HEK293T (cell line): Measurements from ENCODE around the gene ANXA2.

ENCODE experiments used
- CTCF ChIA-PET: fragments of 350-600 bp; formaldehyde crosslinking; extraction: SDS; loops from one replicate; lab custom pipeline; 2021; ENCODE audit warnings: antibody characterized with exemption, inconsistent platforms; lab: Yijun Ruan, JAX
- POLR2A ChIA-PET: fragments of 350-600 bp; formaldehyde crosslinking; extraction: SDS; loops from one replicate; lab custom pipeline; 2020; ENCODE audit warnings: antibody characterized with exemption, inconsistent platforms; lab: Yijun Ruan, JAX
- DNase-seq: peaks from one replicate; pipeline ENCODE4 v3.0.0; 2012; ENCODE audit warnings: mixed read lengths; ENCODE audit errors: extremely low spot score
- ARNT ChIP-seq: fragments of 450-650 bp; IDR thresholded peaks from 2 replicates; pipeline ENCODE4 v1.6.1; 2017; ENCODE audit warnings: mild to moderate bottlenecking
- BHLHE40 ChIP-seq: fragments of 450-650 bp; IDR thresholded peaks from 2 replicates; pipeline ENCODE4 v1.6.1; 2016; ENCODE audit warnings: mild to moderate bottlenecking, moderate library complexity, borderline replicate concordance
- CTBP1 ChIP-seq: fragments of 450-650 bp; IDR thresholded peaks from 2 replicates; pipeline ENCODE4 v1.6.1; 2016; ENCODE audit warnings: borderline replicate concordance
- ELF4 ChIP-seq: fragments of 450-650 bp; IDR thresholded peaks from 2 replicates; pipeline ENCODE4 v1.6.1; 2017; ENCODE audit warnings: antibody characterized with exemption
- FOXA1 ChIP-seq: fragments of 450-650 bp; IDR thresholded peaks from 2 replicates; pipeline ENCODE4 v1.6.1; 2016; ENCODE audit warnings: mild to moderate bottlenecking
- FOXK2 ChIP-seq: fragments of 450-650 bp; IDR thresholded peaks from 2 replicates; pipeline ENCODE4 v1.6.1; 2016; ENCODE audit warnings: mild to moderate bottlenecking
- FOXM1 ChIP-seq: fragments of 450-650 bp; IDR thresholded peaks from 2 replicates; pipeline ENCODE4 v1.6.1; 2017; ENCODE audit warnings: mild to moderate bottlenecking, borderline replicate concordance
- HDGF ChIP-seq: fragments of 450-650 bp; IDR thresholded peaks from 2 replicates; pipeline ENCODE4 v1.6.1; 2017; ENCODE audit warnings: antibody characterized with exemption, borderline replicate concordance
- L3MBTL2 ChIP-seq: fragments of 450-650 bp; conservative IDR thresholded peaks from 2 replicates; pipeline ENCODE4 v1.6.1; 2016; ENCODE audit warnings: mild to moderate bottlenecking
- LEF1 ChIP-seq: fragments of 450-650 bp; IDR thresholded peaks from 2 replicates; pipeline ENCODE4 v1.6.1; 2017; ENCODE audit warnings: mild to moderate bottlenecking, borderline replicate concordance
- NFRKB ChIP-seq: fragments of 450-650 bp; IDR thresholded peaks from 2 replicates; pipeline ENCODE4 v1.6.1; 2016; ENCODE audit warnings: mild to moderate bottlenecking, moderate library complexity
- PKNOX1 ChIP-seq: fragments of 450-650 bp; IDR thresholded peaks from 2 replicates; pipeline ENCODE4 v1.6.1; 2016
- SP1 ChIP-seq: fragments of 450-650 bp; IDR thresholded peaks from 2 replicates; pipeline ENCODE4 v1.6.1; 2017
- SUZ12 ChIP-seq: fragments of 450-650 bp; IDR thresholded peaks from 2 replicates; pipeline ENCODE4 v1.6.1; 2016; ENCODE audit warnings: mild to moderate bottlenecking
- TARDBP ChIP-seq: fragments of 450-650 bp; IDR thresholded peaks from 2 replicates; pipeline ENCODE4 v1.6.1; 2016
- ZNF384 ChIP-seq: fragments of 450-650 bp; IDR thresholded peaks from 2 replicates; pipeline ENCODE4 v1.6.1; 2016

The ANXA2 gene

GRCh38 chr15:60399931-60400330 is 2.1 kb upstream of the ANXA2 start:
- TF ChIP-seq FOXK2 (no peak), CTBP1 (no peak), PKNOX1 (no peak), FOXA1 (no peak), LEF1 (no peak), SUZ12 (no peak), SP1 (no peak), BHLHE40 (no peak), L3MBTL2 (no peak), NFRKB (no peak), ARNT (no peak), ZNF384 (no peak), HDGF (no peak)
- POLR2A ChIA-PET: no interaction called here

DNA sequence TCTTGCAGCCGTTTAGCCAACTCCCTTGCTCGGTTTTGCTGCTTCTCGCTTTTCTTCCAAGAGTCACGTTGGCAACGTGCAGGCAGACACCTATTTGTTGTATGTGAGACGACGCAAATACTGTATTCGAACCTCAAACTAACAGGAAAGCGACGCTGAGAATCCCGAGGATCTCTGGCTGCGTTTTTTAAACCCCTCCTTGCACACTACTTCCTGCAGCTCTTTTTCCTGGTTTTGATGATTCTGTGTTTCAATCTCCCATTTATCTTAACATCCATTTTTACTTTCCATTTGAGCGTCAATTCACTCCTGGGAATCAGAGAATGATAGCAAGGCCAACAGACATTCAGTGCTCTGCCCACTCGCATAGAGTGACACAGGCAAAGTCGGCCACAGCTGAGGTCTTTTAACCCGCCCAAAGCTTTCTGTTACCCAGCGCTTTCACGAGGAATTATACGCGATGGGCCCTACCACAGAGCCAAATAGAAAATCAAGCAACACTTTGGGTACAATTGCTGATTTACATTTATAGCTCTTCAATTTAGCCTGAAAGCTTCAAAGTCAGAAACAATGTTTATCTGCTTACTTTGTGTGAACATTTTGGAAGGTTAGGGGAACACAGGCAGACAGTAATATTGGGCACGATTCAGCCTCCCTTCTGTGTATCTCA is 1.6 kb upstream of the ANXA2 start:
- no peak for DNase-seq
- ChIA-PET POLR2A (interaction anchor here (1.4 kb wide), 1 partner anchor 8 kb away, joined by 5 read pairs; no protein-coding TSS in a partner anchor), CTCF (no interaction called here)
- TF ChIP-seq ELF4 (no peak), TARDBP (no peak), FOXK2 (no peak), L3MBTL2 (no peak), ZNF384 (no peak), BHLHE40 (no peak), NFRKB (no peak), HDGF (no peak), SP1 (no peak), CTBP1 (no peak)

More at GRCh38 chr15:60399931-60400330, 2.1 kb upstream of the ANXA2 start:
- no peak for DNase-seq
- CTCF ChIA-PET: no interaction called here

DNA sequence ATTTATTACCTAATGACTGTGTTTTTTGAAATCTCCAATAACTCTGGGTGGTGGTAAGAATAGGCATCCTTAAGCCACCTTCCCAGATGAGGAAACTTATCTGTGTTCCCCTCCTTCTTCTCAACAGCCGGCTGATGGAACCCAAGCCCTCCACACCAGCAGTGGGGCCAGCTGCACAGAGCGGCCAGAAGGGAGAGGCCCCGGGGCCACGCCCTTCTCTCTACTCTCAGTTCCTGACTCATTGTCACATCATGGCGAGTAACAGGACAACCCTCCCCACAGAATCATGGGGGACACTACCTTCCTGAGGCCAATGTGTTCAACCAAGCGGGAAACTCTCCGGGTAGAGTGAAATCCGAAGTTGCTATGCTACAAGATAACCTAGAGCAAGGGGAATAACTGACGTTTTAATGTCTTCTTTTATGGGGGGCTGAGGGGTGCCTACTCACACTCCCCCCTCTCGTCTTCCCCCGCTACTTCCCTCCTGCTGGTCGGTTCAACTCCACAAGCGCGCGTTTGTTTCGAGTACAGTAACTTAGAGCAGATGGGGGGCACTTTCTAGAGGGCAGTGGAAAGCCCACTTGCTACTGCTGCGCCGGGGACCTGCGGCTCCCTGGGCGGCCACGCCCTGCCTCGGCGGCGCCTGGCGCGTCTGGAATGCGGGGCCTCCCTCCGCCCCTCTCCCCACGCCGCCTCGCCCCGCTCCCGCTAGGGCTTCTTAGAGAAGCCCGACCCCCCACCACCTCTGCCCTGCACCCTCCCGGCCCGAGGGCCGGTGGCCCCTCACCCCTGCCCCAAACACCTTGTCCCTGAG is 621 bp downstream of the ANXA2 start:
- CTCF ChIA-PET: no interaction called here
- POLR2A ChIA-PET: interaction anchor here (1.0 to 1.6 kb wide), 3 partner anchors 8 to 35 kb away, joined by 3 to 7 read pairs (median 3); no protein-coding TSS in a partner anchor
- TF ChIP-seq TARDBP (no peak), PKNOX1 (0 out of 2 replicates have a peak, but pooled peaks have one; percentile 31)
- peak; percentile 46 for DNase-seq

DNA sequence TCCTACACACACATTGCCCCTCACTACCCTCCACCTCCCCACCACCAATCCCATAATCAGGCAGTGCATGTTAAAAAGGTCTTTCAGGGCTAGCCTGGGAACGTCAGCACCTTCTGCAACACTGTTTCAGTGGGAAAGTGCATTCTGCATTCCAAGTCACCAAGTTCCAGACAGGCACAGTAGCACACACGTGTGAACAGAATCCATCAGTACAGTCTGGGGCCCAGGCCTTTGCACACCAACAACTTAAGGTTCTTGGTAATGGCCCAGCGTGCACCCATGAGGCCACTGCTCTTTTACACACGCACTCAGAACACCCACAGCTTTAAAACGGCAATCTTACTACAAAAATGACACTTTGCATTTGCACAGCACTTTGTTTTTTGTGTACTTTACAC is 1.2 kb downstream of the ANXA2 start:
- TF ChIP-seq SP1: no peak
- no peak for DNase-seq
- POLR2A ChIA-PET: interaction anchor here (1.0 to 1.6 kb wide), 2 partner anchors 9 to 34 kb away, joined by 3 to 7 read pairs; no protein-coding TSS in a partner anchor
- CTCF ChIA-PET: no interaction called here

- no peak for DNase-seq
- no peak for TF ChIP-seq ELF4
- no peak for TF ChIP-seq ARNT
- POLR2A ChIA-PET: no interaction called here
- CTCF ChIA-PET: no interaction called here
Observed at GRCh38 chr15:60396100-60396499, 1.7 kb downstream of the ANXA2 start.

GRCh38 chr15:60395276-60396011 is 2.3 kb downstream of the ANXA2 start:
- ChIA-PET CTCF (no interaction called here), POLR2A (no interaction called here)
- TF ChIP-seq TARDBP: no peak
- TF ChIP-seq ZNF384: no peak
- no peak for TF ChIP-seq CTBP1
- TF ChIP-seq FOXM1: no peak
- no peak for TF ChIP-seq SP1
- no peak for TF ChIP-seq FOXA1
- TF ChIP-seq SUZ12: no peak
- no peak for TF ChIP-seq L3MBTL2
- no peak for TF ChIP-seq NFRKB
- TF ChIP-seq LEF1: no peak
- no peak for TF ChIP-seq FOXK2
- no peak for TF ChIP-seq BHLHE40
- no peak for TF ChIP-seq PKNOX1
- DNase-seq: no peak
